IMR-90 (cell line): ENCODE data around the gene TMC8. TPM values are rescaled to one million over a fixed set of nuclear protein-coding genes. Genes with fewer than 3 reads are reported as not detected.

Source experiments
- CEBPB ChIP-seq: IDR thresholded peaks from 2 replicates; pipeline ENCODE4 v1.6.1; 2012; ENCODE audit warnings: low read depth, low read length, improper control_type of control experiment
- FOS ChIP-seq: fragments of 150-350 bp; IDR thresholded peaks from 2 replicates; pipeline ENCODE4 v1.6.1; 2016; ENCODE audit warnings: low read depth, low read length
- MXI1 ChIP-seq: IDR thresholded peaks from 2 replicates; pipeline ENCODE4 v1.6.1; 2012; ENCODE audit warnings: low read depth, mild to moderate bottlenecking, low read length, moderate library complexity, borderline replicate concordance
- NFE2L2 ChIP-seq: fragments of 150-350 bp; IDR thresholded peaks from 2 replicates; pipeline ENCODE4 v1.6.1; 2016; ENCODE audit warnings: low read depth, mild to moderate bottlenecking, low read length
- RAD21 ChIP-seq: IDR thresholded peaks from 2 replicates; pipeline ENCODE4 v1.6.1; 2012; ENCODE audit warnings: low read length, improper control_type of control experiment
- RCOR1 ChIP-seq: IDR thresholded peaks from 2 replicates; pipeline ENCODE4 v1.6.1; 2012; ENCODE audit warnings: mild to moderate bottlenecking, low read length, improper control_type of control experiment; ENCODE audit not compliant: insufficient replicate concordance
- SMC3 ChIP-seq: fragments of 150-350 bp; IDR thresholded peaks from 2 replicates; pipeline ENCODE4 v1.6.1; 2016; ENCODE audit warnings: low read depth, mild to moderate bottlenecking, antibody characterized with exemption, low read length, moderate library complexity
- polyA plus RNA-seq, 3 experiments: library from polyadenylated mRNA; depleted of rRNA; stranded (reverse); fragments of >200 nt; gene quantifications; 2 replicates each; pipeline ENCODE4 v1.2.3, GENCODE V29; 2012; ENCODE audit warnings: low replicate concordance in 1 of 3
- total RNA-seq: library from RNA; depleted of rRNA; stranded (reverse); fragments of >200 nt; gene quantifications from 2 replicates; pipeline ENCODE4 v1.2.3, GENCODE V29; 2012
- TF ChIP-seq, protein P1 (sequence below): fragments of 150-350 bp; IDR thresholded peaks from 2 replicates; pipeline ENCODE4 v1.6.1; 2016; ENCODE audit warnings: low read depth, mild to moderate bottlenecking, low read length, moderate library complexity, borderline replicate concordance

Gene TMC8
- total and polyA plus RNA-seq, 2 of the 4 experiments (the other 2 are of a cell fraction) = not detected

DNA sequence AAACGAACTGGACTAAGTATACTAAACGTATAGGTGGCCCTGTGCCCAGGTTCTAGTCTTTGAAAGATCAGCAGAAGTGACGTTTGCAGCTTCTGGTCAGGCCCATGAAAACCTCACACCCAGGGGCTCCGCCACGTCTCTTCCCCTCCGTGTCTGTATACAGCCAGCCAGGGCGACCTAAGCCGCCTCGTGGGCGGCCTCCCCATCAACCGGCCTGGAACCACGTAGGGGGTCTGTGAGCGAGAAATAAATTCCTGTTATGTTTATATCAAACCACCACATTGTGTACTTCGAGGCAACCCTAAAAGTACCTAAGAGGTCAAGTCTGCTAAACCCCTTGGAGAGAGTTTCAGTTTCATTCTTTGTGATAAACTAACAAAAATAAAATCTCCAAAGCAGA, 49.5 kb downstream of the TMC8 start (continued):
- TF ChIP-seq, protein P1, sequence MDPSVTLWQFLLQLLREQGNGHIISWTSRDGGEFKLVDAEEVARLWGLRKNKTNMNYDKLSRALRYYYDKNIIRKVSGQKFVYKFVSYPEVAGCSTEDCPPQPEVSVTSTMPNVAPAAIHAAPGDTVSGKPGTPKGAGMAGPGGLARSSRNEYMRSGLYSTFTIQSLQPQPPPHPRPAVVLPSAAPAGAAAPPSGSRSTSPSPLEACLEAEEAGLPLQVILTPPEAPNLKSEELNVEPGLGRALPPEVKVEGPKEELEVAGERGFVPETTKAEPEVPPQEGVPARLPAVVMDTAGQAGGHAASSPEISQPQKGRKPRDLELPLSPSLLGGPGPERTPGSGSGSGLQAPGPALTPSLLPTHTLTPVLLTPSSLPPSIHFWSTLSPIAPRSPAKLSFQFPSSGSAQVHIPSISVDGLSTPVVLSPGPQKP = no peak
- TF ChIP-seq RCOR1 (no peak), NFE2L2 (no peak), SMC3 (no peak), MXI1 (no peak), RAD21 (no peak), FOS (no peak), CEBPB (no peak)
